Activated T-cell treated with anti-CD3 and anti-CD28 coated beads, Interleukin-2, amount 50 U/mL, for 4 hours (primary cell): ENCODE measurements around the gene MPPED1. TPM values are rescaled to one million over a fixed set of nuclear protein-coding genes. Genes with fewer than 3 reads are reported as not detected.

Experiments used
- ATAC-seq, 2 donors: fragments of 200-7000 bp; cut with Tn5 transposase; one replicate each; pipeline ENCODE4 v1.10.0; 2021
- DNase-seq: peaks from one replicate; pipeline ENCODE4 v3.0.0-alpha.2; 2020
- H3K27me3 Mint-ChIP-seq: one replicate; pipeline ENCODE4 v1.8.0; 2021; ENCODE audit warnings: low read depth, mixed read lengths
- H3K36me3 Mint-ChIP-seq: one replicate; pipeline ENCODE4 v1.8.0; 2022; ENCODE audit warnings: mixed read lengths; ENCODE audit not compliant: insufficient read depth
- H3K4me1 Mint-ChIP-seq: one replicate; pipeline ENCODE4 v1.8.0; 2021; ENCODE audit warnings: low read depth, mixed read lengths
- H3K4me3 Mint-ChIP-seq: one replicate; pipeline ENCODE4 v1.8.0; 2021; ENCODE audit warnings: mild to moderate bottlenecking, moderate library complexity, mixed read lengths
- H3K9me3 Mint-ChIP-seq: one replicate; pipeline ENCODE4 v1.8.0; 2021; ENCODE audit warnings: mixed read lengths
- total RNA-seq, 3 donors: library from RNA; stranded (reverse); gene quantifications; one replicate each; pipeline ENCODE4 v1.2.1, GENCODE V29; 2021

Gene MPPED1
- total RNA-seq, 3 donors from 2014 or later = not detected

GRCh38 chr22:43485502-43486089 is 73.8 kb downstream of the MPPED1 start:
- no peak overlapping the region for H3K4me3 Mint-ChIP-seq
- no peaks in the 10 kb centered on the region for H3K9me3 Mint-ChIP-seq
- H3K36me3 Mint-ChIP-seq = no peaks in the 10 kb centered on the region
- peaks cover 2% of the 10 kb centered on the region for H3K27me3 Mint-ChIP-seq
- ATAC-seq (no peak), DNase-seq (no peak)
- peaks cover 13% of the 10 kb centered on the region for H3K4me1 Mint-ChIP-seq

GRCh38 chr22:43487311-43488030 is 75.7 kb downstream of the MPPED1 start:
- Mint-ChIP-seq H3K4me1 (no peaks in the 10 kb centered on the region), H3K36me3 (no peaks in the 10 kb centered on the region), H3K9me3 (no peaks in the 10 kb centered on the region), H3K4me3 (no peak overlapping the region), H3K27me3 (peaks cover 6% of the 10 kb centered on the region)
- no peak for ATAC-seq
- no peak for DNase-seq

GRCh38 chr22:43488031-43488866 is 76.4 kb downstream of the MPPED1 start:
- DNase-seq (no peak), ATAC-seq (no peak)
- H3K27me3 Mint-ChIP-seq = peaks cover 9% of the 10 kb centered on the region
- H3K4me1 Mint-ChIP-seq = no peaks in the 10 kb centered on the region
- H3K9me3 Mint-ChIP-seq = no peaks in the 10 kb centered on the region
- no peaks in the 10 kb centered on the region for H3K36me3 Mint-ChIP-seq
- H3K4me3 Mint-ChIP-seq = no peak overlapping the region

GRCh38 chr22:43488937-43489336 is 77.1 kb downstream of the MPPED1 start:
- Mint-ChIP-seq H3K4me1 (no peaks in the 10 kb centered on the region), H3K4me3 (no peak overlapping the region), H3K9me3 (no peaks in the 10 kb centered on the region), H3K36me3 (no peaks in the 10 kb centered on the region), H3K27me3 (peaks cover 9% of the 10 kb centered on the region)
- ATAC-seq (no peak), DNase-seq (no peak)

- Mint-ChIP-seq H3K4me3 (no peak overlapping the region), H3K36me3 (no peaks in the 10 kb centered on the region), H3K27me3 (peaks cover 9% of the 10 kb centered on the region), H3K4me1 (no peaks in the 10 kb centered on the region), H3K9me3 (no peaks in the 10 kb centered on the region)
- ATAC-seq = no peak
- DNase-seq = no peak
Measured at GRCh38 chr22:43490311-43490710, 78.5 kb downstream of the MPPED1 start.

GRCh38 chr22:43491177-43491576 is 79.4 kb downstream of the MPPED1 start:
- ATAC-seq = no peak
- Mint-ChIP-seq H3K9me3 (no peaks in the 10 kb centered on the region), H3K4me3 (no peak overlapping the region), H3K27me3 (peaks cover 9% of the 10 kb centered on the region), H3K36me3 (no peaks in the 10 kb centered on the region), H3K4me1 (no peaks in the 10 kb centered on the region)
- DNase-seq = no peak

- Mint-ChIP-seq H3K27me3 (peaks cover 9% of the 10 kb centered on the region), H3K4me3 (no peak overlapping the region), H3K4me1 (no peaks in the 10 kb centered on the region), H3K9me3 (no peaks in the 10 kb centered on the region), H3K36me3 (no peaks in the 10 kb centered on the region)
- ATAC-seq (no peak), DNase-seq (no peak)
Measured at GRCh38 chr22:43491737-43492136, 79.9 kb downstream of the MPPED1 start.

GRCh38 chr22:43493297-43493696 is 81.5 kb downstream of the MPPED1 start:
- Mint-ChIP-seq H3K4me3 (no peak overlapping the region), H3K4me1 (no peaks in the 10 kb centered on the region), H3K36me3 (no peaks in the 10 kb centered on the region), H3K27me3 (peaks cover 9% of the 10 kb centered on the region), H3K9me3 (no peaks in the 10 kb centered on the region)
- no peak for ATAC-seq
- DNase-seq = no peak

- no peaks in the 10 kb centered on the region for H3K36me3 Mint-ChIP-seq
- H3K4me1 Mint-ChIP-seq = no peaks in the 10 kb centered on the region
- H3K4me3 Mint-ChIP-seq = no peak overlapping the region
- H3K27me3 Mint-ChIP-seq = peaks cover under 1% of the 10 kb centered on the region
- no peak for ATAC-seq
- H3K9me3 Mint-ChIP-seq = no peaks in the 10 kb centered on the region
- DNase-seq = no peak
Measured at GRCh38 chr22:43497956-43498855, 86.4 kb downstream of the MPPED1 start.

GRCh38 chr22:43498856-43499253 is 87.0 kb downstream of the MPPED1 start:
- no peaks in the 10 kb centered on the region for H3K36me3 Mint-ChIP-seq
- no peaks in the 10 kb centered on the region for H3K9me3 Mint-ChIP-seq
- no peak for DNase-seq
- no peak overlapping the region for H3K4me3 Mint-ChIP-seq
- no peaks in the 10 kb centered on the region for H3K27me3 Mint-ChIP-seq
- no peaks in the 10 kb centered on the region for H3K4me1 Mint-ChIP-seq
- no peak for ATAC-seq

- no peaks in the 10 kb centered on the region for H3K4me1 Mint-ChIP-seq
- no peak for ATAC-seq
- H3K27me3 Mint-ChIP-seq = no peaks in the 10 kb centered on the region
- no peak overlapping the region for H3K4me3 Mint-ChIP-seq
- H3K36me3 Mint-ChIP-seq = no peaks in the 10 kb centered on the region
- H3K9me3 Mint-ChIP-seq = no peaks in the 10 kb centered on the region
- DNase-seq = no peak
Measured at GRCh38 chr22:43500792-43501785, 89.3 kb downstream of the MPPED1 start.

- no peaks in the 10 kb centered on the region for H3K4me1 Mint-ChIP-seq
- DNase-seq (no peak), ATAC-seq (no peak)
- no peaks in the 10 kb centered on the region for H3K27me3 Mint-ChIP-seq
- no peaks in the 10 kb centered on the region for H3K9me3 Mint-ChIP-seq
- H3K36me3 Mint-ChIP-seq = no peaks in the 10 kb centered on the region
- H3K4me3 Mint-ChIP-seq = no peak overlapping the region
Measured at GRCh38 chr22:43501878-43502277, 90.1 kb downstream of the MPPED1 start.

- no peak for ATAC-seq
- H3K4me1 Mint-ChIP-seq = no peaks in the 10 kb centered on the region
- no peaks in the 10 kb centered on the region for H3K36me3 Mint-ChIP-seq
- no peaks in the 10 kb centered on the region for H3K9me3 Mint-ChIP-seq
- H3K27me3 Mint-ChIP-seq = no peaks in the 10 kb centered on the region
- no peak for DNase-seq
- H3K4me3 Mint-ChIP-seq = no peak overlapping the region
Measured at GRCh38 chr22:43502306-43502874, 90.6 kb downstream of the MPPED1 start.
